GM21737 (cell line): Measurements from ENCODE around the gene ZYG11B.
"Not testable (repeated sequence)": the region's sequence is repeated elsewhere in the genome, so short reads cannot be mapped to it uniquely, and the experiment has no call there.

Source experiments
- ATAC-seq: cut with Tn5 transposase; IDR thresholded peaks from one replicate; pipeline ENCODE4 v1.9.1; 2021; ENCODE audit warnings: mild to moderate bottlenecking, moderate library complexity; ENCODE audit not compliant: unreplicated experiment

Gene ZYG11B

DNA sequence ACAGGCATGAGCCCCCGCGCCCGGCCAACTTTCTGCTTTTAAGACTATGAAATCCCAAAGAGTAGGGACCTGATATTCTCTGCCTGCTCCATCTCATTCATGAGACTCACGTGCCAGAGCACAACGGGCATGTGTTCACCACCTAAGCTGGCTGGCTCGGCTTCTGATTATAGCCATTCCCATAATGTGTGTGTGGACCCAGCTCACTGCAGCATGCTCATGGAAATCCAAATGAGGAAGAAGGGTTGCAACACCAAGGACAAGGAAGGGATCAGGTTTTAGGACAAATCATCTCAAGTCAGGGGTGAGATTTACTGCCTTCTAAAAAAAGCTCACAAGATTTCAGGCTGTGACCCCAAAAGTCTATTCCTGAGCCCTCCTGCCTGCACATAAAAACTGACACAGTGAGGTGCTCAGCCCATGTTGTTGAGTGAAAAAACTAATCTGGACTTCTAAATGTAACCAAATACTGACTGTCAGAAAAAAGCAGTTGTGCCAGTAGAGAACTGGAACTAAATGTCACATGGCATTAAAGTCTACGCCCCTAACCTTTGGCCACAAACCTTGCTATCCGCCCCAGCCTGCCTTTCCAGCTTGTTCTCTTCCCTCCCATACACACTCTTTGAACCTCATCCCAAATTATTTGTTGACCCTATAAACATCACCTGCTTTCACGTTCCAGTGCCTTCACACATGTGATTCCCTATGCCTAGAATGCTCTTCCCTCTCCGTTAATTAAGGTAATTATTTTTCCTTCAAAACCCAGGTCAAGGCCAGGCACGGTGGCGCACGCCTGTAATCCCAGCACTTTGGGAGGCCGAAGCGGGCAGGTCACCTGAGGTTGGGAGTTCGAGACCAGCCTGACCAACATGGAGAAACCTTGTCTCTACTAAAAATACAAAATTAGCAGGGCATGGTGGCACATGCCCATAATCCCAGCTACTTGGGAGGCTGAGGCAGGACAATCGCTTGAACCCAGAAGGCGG lies 19.0 kb upstream of the ZYG11B start:
- no peak for ATAC-seq

GRCh38 chr1:52707927-52708655 lies 18.2 kb upstream of the ZYG11B start:
- ATAC-seq, result no peak

GRCh38 chr1:52709016-52709415 lies 17.2 kb upstream of the ZYG11B start:
- no peak for ATAC-seq

DNA sequence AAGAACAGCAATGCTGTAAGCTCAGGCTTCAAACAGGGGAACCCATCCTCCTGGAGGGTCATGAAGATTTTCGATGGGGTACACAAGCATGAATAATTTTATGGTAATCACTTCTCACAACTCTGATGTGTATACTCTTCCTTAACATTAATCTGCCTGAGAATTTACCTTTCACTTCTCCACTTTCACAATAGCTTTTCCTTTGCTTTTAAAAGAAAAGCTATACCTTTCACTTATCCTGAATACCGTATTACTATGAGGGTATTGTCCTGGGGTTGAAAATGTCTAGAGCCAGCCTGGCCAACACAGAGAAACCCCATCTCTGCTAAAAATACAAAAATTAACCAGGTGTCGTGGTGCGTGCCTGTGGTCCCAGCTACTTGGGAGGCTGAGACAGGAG lies 12.7 kb upstream of the ZYG11B start:
- no peak for ATAC-seq

GRCh38 chr1:52715296-52715695 lies 11.0 kb upstream of the ZYG11B start:
- not testable (repeated sequence) for ATAC-seq

GRCh38 chr1:52723260-52723659 lies 3.0 kb upstream of the ZYG11B start:
- ATAC-seq, result no peak

GRCh38 chr1:52725903-52726264 lies 369 bp upstream of the ZYG11B start:
- ATAC-seq, result no peak

DNA sequence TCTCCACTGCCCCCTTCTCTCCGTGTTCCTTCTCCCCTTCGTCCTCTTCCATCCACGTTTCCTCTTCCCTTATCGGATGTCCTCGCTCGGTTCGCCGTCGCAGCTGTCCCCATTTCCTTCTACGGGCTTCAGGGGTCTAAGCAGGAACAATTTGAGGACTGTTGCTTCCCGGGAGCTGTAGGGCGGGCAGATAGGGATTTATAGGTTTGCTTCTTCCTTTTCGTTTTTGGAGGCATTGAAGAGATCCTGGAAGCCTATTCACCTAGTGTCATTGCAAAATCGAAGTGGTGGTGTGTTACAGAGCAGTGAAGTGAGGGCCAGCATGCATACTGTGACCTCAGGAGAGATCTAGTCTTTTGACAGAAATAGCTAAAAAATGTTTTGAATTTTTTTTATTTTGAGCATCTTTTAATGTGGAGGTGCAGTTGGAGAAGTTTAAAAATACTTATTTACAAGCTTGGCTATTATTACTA lies 897 bp downstream of the ZYG11B start:
- no peak for ATAC-seq

DNA sequence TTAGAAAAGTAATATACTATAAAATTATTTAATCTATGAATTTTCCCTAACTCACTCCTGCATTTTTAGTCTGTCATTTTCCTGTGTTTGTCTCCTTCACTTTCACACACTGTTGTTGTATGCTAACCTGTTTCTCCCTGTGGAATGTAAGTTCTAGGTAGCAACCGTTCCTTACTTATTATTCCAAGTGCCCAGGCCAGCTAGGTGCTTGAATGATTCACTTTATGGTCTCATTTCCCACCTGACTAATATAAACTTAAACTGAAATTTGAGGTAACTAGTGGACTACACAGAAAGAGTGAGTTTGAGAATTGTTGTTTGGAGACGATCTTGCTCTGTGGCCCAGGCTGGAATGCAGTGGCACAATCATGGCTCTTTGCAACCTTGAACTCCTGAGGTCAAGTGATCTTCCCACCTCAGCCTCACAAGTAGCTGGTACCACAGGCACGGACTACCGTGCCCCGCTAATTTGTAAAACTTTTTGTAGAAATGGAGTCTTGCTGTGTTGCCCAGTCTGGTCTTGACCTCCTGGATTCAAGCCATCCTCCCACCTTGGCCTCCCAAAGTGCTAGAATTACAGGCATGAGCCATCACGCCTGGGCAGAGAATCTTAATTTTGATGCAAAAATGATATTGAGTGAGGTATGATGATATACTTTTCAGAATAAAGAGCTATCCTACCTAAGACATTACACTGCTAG lies 1.9 kb downstream of the ZYG11B start:
- ATAC-seq, result no peak

DNA sequence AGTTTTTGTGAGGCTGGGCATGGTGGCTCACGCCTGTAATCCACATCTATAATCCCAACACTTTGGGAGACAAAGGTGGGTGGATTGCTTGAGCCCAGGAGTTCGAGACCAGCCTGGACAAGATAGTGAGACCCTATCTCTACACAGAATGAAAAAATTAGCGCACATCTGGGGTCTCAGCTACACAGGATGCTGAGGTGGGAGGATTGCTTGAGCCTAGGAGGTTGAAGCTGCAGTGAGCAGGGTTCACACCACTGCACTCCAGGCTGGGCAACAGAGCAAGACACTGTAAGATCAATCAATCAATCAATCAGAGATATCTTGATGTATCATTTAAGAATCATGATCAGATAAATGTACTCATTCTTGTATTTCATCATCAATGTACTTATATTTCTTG lies 7.1 kb downstream of the ZYG11B start:
- no peak for ATAC-seq

- not testable (repeated sequence) for ATAC-seq
Measured at GRCh38 chr1:52735371-52735770, 9.1 kb downstream of the ZYG11B start.

DNA sequence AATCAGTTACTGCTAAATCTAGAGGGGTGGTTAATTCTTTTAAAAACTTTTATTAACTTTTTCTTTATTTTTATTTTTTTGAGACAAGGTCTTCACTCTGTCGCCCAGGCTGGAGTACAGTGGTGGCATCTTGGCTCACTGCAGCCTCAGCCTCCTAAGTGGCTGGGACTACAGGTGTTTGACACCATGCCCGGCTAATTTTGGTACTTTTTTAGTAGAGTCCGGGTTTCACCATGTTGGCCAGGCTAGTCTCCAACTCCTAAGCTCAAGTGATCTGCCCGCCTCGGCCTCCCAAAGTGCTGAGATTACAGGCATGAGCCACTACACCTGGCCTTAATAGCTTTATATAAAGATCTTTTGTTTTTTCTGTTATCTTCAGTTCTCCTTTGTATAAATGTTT lies 11.9 kb downstream of the ZYG11B start:
- ATAC-seq, result no peak

DNA sequence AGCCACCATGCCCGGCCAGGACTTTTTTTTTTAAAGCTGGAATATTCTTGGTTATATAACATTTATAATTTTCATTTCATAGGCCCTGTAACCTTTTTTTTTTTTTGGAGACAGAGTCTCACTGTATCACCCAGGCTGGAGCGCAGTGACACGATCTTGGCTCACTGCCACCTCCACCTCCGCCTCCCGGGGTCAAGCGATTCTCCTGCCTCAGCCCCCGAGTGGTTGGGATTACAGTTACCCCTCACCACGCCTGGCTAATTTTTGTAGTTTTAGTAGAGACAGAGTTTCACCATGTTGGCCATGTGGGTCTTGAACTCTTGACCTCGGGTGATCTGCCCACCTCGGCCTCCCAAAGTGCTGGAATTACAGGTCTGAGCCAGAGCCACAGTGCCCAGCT lies 12.6 kb downstream of the ZYG11B start:
- no peak for ATAC-seq

DNA sequence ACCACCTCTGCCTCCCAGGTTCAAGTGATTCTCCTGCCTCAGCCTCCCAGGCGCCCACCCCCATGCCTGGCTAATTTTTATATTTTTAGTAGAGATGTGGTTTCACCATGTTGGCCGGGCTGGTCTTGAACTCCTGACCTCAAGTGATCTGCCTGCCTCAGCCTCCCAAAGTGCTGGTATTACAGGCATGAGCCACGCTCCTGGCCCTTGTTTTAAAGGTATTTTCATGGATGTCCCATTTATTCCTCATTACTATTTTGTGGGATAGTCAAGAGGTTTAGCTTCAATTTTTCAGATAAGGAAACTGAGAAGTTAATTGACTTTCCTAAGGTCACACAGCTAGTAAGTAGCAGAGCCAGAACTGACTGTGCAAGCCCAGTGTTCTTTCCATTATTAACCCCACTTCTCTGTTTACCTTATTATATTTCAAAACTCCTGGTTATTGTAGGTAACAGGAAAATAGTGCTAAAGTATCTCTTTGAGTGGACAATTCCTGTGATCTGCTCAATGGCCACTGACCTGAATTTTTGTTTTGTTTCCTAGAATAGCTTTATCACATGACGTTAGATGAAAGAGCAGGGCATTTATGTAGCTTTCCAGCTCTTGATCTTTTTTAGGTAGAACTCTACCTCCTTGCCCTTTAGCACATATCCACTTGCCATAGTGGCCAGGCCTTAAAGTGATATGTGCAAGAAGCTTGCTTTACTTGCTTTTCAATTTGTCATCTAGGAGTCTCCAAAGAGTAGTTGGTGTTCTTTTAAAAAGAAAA lies 13.6 kb downstream of the ZYG11B start:
- ATAC-seq, result no peak

- ATAC-seq, result no peak
Measured at GRCh38 chr1:52741259-52741658, 15.0 kb downstream of the ZYG11B start.

GRCh38 chr1:52746189-52746588 lies 19.9 kb downstream of the ZYG11B start:
- no peak for ATAC-seq

GRCh38 chr1:52747450-52747849 lies 21.2 kb downstream of the ZYG11B start:
- ATAC-seq, result no peak

GRCh38 chr1:52748119-52748518 lies 21.9 kb downstream of the ZYG11B start:
- no peak for ATAC-seq

- ATAC-seq, result not testable (repeated sequence)
Measured at GRCh38 chr1:52749496-52749895, 23.2 kb downstream of the ZYG11B start.

- ATAC-seq, result not testable (repeated sequence)
Measured at GRCh38 chr1:52750139-52750538, 23.9 kb downstream of the ZYG11B start.
